GM19025 (cell line): Measurements from ENCODE around the gene ZNF384.
A peak's percentile ranks its signal among the peaks of the same experiment; 100 is the strongest.
"Not testable (repeated sequence)": the region's sequence is repeated elsewhere in the genome, so short reads cannot be mapped to it uniquely, and the experiment has no call there.

ENCODE experiments used
- ATAC-seq: cut with Tn5 transposase; IDR thresholded peaks from one replicate; pipeline ENCODE4 v1.9.1; 2021; ENCODE audit warnings: mild to moderate bottlenecking, low read depth, moderate library complexity; ENCODE audit not compliant: unreplicated experiment

Gene ZNF384

DNA sequence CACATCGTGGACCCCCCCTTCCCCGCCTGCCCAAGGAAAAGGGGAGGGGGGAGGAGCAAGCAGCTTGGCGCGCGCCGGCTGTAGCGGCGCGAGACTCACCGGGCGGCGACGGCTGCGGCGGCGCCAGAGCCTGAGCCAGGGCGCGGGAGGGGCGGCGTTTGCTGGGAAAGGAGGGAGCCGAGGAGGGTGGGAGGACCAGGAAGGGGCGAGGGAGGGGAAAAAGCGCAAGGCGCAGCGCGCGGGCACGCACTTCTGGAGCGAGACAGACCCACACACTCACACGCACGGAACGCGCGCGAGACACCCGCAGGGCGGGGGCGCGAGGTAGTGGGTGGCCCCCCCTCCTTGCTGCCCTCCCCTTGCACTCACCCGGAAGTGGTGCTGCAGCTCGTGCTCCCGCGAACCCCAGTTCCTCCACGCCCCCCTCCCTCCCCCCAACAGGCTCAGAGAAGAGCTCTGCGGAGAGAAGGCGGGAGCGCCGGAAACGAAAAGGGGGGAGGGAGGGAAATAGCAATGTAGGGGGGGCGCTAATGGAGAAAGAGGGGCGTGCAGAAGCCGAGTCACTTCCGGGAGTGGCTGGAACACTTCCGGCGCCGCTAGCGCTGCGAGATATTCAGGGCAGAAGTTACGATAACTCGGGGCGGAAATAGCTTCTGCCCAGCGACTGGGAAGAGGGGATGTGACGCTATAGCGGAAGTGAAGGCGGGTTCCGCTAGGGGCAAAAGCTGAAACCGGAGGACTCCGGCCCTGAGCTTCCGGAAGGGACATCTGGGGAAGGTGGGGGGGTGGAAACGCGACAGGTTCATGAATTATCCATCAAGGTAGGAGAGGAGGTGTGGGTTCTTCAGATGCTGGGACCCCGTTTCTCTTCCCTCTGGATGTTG, at the start of gene ZNF384:
Gene ZNF384 (minus strand): TSS at position 377 of the 884 bp plus-strand sequence. CDS start 9,855 bp downstream, outside the sequence.
- peak; percentile 79 for ATAC-seq

DNA sequence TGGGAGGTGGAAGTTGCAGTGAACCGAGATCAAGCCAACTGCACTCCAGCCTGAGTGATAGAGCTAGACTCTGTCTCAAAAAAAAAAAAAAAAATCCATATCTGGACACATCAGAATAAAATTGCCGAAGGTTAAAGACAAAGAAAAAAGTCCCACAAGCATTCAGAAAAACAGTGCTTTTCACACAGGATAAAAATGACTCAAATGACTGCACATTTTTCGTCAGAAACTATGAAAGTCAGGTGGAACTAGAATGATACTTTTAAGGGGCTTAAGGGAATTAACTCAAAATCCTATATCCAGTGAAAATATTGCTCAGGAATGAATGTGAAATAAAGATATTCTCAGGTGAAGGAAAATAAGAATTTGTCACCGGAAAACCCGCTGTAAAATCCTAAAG, 47.6 kb upstream of the ZNF384 start:
- ATAC-seq = no peak

DNA sequence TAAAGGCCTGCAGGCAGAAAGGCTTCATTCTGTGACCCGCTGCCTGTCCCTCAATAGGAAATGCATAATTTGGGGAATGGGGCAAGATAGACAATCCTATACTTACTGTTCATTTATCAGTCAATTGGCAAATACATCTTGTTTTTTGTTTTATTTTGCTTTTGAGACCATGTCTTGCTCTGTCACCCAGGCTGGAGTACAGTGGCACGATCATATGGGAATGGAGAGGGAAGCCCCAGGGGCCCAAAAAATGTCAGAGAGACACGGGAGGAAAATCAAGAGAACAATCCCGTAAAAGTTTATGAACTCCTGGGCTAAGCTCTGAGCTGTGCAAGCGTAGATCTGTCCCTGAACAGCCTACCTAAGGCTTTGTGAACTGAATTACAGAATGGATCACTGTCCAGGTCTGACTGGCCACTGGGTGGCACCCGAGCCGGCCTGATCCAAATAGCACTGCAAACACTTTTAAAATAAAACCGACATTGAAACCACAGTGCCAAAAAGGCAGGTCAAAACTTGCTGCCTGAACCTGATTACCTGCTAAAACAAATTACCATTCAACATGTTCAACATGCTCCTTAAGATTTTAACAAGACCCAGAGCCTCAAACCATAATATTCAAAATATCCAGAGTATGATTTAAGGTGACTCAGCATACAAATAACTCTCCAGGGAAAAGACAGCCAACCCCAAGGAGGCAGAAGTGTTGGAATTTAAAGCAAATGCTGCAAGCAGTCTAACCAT, 46.4 kb upstream of the ZNF384 start:
- ATAC-seq = no peak

DNA sequence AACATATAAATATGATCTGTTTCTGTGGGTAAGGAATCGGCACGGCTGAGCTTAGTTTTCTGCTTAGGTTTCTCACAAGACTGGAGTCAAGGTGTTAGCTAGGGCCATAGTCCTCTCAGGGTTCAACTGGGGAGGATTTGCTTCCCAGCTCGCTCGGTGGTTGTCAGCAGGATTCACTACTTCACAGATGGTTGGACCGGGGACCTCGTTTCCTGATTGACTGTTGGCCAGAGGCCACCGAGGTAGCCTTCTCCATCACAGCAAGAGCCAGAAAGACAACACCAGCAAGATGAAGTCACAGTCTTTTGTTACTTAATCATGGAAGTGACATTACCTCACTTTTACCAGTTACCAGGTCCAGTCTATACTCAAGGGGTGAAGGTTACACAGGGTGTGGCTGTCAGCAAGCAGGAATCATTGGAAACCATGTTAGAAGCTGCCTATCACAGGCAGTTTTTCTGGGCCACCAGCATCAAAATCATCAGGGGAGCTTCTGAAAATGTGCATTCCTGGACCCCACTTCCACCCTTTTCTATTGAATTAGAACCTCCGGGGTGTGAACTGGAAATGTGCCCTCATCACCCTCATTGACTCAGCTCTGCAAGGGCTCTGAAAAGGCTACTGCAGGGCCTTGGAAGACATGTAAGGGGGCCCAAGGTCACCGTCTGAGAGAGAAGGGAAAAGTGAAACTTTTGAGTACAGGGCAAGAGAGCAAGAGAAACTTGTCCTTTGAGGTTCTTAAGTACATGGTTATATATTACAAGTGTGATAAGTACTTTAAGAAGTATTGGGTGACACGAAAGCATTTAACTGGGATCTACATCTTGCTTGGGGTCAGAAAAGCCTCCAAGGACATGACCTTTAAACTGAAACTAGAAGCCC, 45.6 kb upstream of the ZNF384 start:
- ATAC-seq = no peak

DNA sequence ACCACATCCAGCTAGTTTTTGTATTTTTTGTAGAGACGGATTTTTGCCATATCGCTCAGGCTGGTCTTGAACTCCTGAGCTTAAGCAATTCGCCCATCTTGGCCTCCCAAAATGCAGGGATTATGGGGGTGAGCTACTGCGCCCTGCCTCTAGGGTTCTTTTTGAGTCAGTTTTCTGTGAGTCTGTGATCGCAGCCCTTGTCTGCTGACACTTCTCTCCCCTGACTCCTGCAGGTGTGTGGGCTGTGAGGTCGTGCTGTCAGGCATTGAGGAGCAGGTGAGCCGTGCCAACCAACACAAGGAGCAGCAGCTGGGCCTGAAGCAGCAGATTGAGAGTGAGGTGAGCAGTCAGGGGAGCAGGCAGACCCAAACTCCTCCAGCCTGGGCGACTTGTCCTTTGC, 41.0 kb upstream of the ZNF384 start:
- peak; percentile 12 for ATAC-seq

DNA sequence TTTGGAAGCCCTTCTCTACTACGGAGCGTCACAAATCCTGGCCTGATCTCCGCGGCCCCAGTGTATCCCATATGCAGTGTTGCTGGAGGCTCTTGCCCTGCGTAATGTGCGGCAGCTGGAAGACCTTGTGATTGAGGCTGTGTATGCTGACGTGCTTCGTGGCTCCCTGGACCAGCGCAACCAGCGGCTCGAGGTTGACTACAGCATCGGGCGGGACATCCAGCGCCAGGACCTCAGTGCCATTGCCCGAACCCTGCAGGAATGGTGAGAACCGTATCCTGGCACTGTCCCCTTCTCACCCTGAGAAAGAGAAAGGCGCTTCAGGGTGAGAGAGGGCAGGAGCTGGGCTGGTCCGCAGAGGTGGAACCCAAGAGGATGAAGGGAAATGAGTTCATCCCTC, 40.0 kb upstream of the ZNF384 start:
- no peak for ATAC-seq

DNA sequence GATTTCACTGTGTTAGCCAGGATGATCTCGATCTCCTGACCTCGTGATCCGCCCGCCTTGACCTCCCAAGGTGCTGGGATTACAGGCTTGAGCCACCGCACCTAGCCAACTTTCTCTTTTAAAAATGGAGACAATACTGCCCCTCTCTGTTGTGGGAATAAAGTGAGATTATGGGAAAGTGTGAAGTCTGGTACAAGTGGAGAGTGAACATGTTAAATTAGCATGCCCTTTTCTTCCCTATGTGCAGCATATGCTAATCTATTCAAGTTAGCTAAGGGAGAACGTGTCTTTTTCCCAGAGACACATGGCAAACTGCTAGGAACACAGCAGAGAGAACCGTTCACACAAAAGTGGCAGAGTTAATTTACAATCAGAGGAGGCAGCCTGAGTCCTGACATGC, 36.2 kb upstream of the ZNF384 start:
- no peak for ATAC-seq

DNA sequence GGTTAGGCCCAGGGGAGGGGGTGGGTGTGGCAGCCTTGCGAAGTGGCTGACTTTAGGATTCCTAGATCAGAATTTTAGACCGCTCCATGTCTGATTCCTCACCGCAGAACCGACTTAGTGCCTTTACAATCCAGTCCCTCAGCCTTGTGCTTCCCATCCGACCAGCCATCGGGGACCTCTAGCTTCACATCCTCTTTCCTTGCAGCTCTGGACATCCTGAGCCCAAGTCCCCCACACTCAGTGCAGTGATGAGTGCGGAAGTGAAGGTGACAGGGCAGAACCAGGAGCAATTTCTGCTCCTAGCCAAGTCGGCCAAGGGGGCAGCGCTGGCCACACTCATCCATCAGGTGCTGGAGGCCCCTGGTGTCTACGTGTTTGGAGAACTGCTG, 35.2 kb upstream of the ZNF384 start:
- no peak for ATAC-seq

DNA sequence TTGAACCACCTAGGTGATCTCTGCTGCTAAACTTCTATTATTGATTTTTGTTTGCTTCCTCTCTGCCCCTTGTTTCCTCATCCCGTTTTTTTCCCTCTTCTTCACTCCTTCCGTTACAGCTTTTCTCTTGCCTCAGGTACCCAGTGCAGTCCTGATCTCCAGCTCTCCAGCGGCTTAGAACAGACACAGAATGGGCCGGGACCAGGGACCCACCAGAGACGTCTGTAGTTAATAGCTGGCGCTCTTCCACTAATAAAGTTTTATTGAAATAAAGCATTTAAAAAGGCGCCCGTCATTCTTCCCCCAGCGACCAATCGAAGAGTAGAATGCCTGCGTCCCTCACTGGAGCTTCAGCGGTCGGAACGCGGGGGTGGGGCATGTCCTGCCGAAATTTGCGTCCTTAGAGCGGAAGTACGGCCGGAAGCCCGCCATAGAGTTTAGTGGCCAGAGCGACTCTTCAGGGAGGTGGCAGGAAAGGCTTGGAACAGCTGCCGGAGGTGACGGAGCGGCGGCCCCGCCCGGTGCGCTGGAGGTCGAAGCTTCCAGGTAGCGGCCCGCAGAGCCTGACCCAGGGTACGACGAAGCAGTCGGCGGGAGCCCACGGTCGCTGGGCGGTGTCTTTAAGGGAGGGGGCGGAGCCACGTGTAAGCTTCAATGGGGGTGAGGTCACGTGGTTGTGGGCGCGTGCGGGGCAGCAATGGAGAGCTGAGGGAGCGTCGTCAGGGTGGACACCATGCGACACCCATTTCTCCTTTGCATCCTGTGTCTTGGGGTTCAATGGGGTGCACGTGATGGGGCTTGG, 34.6 kb upstream of the ZNF384 start, which contains the start of gene COPS7A:
Gene COPS7A (plus strand): TSS at position 440 of the 802 bp plus-strand sequence. CDS start 611 bp downstream, outside the sequence.
- ATAC-seq = peak; percentile 95

DNA sequence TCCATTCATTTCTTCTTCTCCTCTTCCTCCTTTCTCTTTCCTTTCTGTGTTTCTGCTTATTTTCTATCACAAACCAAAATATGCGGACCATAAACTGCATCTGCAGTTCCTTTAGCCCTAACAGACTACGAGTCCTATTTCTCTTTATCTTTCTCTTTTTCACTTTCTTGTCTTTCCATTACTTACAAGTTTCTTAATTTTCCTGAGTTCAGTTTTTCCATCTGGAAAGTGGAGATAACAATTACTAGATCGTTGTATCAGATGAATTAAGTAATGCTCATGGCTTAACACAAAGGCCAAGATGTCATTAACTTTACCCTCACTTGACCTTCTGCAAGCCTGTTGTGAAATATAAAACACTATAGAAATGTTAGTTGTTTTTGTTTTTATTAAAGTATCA, 33.7 kb upstream of the ZNF384 start:
- no peak for ATAC-seq

DNA sequence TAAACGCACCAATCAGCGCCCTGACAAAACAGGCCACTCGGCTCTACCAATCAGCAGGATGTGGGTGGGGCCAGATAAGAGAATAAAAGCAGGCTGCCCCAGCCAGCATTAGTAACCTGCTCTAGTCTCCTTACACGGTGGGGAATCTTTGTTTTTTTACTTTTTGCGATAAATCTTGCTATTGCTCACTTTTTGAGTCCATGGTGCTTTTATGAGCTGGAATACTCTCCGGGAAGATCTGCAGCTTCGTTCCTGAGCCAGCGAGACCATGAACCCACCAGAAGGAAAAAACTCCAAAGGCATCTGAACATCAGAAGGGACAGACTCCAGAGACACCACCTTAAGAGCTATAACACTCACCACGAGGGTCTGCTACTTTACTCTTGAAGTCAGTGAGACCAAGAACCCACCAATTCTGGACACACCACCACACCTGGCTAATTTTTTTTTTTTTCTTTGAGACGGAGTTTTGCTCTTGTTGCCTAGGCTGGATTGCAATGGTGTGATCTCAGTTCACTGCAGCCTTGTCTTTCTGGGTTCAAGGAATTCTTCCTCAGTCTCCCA, 27.8 kb upstream of the ZNF384 start:
- ATAC-seq = no peak

DNA sequence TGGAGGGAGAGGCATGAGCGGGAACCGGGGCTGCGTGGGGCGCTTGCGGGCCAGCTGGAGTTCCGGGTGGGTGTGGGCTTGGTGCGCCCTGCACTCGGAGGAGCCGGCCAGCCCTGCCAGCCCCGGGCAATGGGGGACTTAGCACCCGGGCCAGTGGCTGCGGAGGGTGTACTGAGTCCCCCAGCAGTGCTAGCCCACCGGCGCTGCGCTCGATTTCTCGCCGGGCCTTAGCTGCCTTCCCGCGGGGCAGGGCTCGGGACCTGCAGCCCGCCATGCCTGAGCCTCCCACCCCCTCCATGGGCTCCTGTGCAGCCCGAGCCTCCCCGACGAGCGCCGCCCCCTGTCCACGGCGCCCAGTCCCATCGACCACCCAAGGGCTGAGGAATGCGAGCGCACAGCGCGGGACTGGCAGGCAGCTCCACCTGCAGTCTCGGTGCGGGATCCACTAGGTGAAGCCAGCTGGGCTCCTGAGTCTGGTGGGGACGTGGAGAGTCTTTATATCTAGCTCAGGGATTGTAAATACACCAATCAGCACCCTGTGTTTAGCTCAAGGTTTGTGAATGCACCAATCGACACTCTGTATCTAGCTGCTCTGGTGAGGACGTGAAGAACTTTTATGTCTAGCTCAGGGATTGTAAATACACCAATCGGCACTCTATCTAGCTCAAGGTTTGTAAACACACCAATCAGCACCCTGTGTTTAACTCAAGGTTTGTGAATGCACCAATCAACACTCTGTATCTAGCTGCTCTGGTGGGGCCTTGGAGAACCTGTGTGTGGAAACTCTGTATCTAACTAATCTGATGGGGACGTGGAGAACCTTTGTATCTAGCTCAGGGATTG, 27.1 kb upstream of the ZNF384 start:
- ATAC-seq = not testable (repeated sequence)

DNA sequence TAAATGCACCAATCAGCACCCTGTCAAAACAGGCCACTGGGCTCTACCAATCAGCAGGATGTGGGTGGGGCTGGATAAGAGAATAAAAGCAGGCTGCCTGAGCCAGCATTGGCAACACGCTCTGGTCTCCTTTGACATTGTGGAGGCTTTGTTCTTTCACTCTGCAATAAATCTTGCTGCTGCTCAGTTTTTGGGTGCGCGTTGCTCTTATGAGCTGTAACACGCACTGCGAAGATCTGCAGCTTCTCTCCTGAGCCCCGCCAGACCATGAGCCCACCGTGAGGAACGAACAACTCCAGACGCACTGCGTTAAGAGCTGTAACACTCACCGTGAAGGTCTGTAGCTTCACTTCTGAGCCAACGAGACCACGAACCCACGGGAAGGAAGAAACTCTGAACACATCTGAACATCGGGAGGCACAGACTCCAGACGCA, 19.8 kb upstream of the ZNF384 start:
- no peak for ATAC-seq

DNA sequence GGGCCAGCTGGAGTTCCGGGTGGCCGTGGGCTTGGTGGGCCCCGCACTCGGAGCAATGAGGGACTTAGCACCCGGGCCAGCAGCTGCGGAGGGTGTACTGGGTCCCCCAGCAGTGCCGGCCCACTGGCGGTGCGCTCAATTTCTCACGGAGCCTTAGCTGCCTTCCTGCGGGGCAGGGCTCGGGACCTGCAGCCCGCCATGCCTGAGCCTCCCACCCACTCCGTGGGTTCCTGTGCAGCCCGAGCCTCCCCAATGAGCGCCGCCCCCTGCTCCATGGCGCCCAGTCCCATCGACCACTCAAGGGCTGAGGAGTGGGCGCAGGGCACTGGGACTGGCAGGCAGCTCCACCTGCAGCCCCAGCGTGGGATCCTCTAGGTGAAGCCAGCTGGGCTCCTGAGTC, 19.2 kb upstream of the ZNF384 start:
- not testable (repeated sequence) for ATAC-seq

DNA sequence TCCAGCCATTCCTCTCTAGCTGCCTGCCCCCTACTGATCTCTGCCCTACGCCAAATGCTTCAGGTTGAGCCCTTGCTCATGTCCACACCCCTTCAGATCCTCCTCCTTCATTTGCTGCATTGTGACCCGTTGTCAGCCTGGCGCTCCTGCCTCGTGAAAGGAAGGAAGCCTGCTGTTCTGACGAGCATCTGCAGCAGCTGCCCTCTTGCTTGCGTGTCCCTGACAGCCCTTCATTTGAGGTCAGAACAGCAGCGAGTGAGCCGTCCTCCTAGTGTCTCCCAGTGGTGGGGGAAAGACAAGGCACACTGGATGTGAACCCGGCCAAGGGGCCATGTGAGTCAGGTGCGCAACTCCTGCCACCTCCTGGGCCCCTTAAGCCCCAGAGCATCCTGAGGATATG, 14.5 kb upstream of the ZNF384 start:
- ATAC-seq = no peak

DNA sequence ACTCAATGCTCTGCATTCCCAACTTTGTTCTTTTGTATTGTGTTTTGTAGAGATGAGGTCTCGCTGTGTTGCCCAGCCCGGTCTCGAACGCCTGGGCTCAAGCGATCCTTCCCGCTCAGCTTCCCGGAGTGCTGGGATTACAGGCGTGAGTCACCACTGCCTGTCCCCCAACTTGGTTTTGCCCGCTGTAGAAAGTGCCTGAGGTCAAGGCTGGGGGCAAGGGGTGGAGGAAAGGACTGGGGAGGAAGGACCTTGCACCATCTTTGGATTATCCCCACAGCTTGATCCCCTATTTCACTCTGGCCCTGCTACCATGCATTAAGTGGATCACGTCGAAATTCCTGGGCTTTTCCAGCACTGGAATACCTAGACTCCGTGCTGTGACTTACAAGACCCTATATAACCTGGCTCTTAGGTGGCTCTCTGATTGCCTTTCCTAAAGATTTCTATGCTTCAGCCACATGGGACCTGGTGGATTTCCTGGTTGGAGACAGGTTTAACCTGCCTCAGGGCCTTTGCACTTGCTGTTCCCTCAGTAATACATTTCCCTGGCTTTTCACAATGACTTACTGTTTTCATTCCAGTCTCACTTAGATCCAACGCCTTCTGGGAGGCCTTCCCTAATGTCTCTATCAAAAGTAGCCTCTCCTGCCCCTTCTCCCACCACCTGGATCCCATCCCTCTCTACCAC, 12.0 kb upstream of the ZNF384 start:
- ATAC-seq = no peak

DNA sequence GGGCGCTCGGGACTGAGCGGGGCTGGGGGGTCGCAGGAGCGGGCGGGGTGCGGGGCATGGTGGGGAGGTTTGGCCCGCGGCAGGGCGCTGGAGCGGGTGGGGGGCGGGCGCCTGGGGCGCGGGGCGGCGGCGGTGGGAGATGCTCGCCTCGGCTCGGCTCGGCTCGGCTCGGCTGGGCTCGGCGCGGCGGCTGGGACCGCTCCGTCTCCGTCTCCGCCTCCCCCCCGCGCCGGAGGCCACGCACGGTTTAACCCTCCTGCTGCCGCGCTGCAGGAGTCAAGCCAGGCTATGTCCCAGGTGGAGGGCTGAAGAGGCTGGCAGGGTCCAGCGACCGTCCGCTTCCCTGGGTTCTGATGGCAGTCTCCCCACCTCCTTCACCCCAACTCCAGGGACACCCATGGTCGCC, 11.5 kb upstream of the ZNF384 start, which contains the start of gene PIANP:
Gene PIANP (minus strand): TSS at position 170 of the 406 bp plus-strand sequence. CDS start 2,754 bp downstream, outside the sequence.
- ATAC-seq = no peak
